Measurements from ENCODE around the gene FAM83E. TPM values are rescaled to one million over a fixed set of nuclear protein-coding genes. Genes with fewer than 3 reads are reported as not detected.

The FAM83E gene
- total and polyA plus RNA-seq, 10 of the 15 experiments (the other 5 are each of a cell fraction or from before 2014, with no cell fraction given), result 0.14 to 2.5 (median 0.33) TPM; not detected in 4

DNA sequence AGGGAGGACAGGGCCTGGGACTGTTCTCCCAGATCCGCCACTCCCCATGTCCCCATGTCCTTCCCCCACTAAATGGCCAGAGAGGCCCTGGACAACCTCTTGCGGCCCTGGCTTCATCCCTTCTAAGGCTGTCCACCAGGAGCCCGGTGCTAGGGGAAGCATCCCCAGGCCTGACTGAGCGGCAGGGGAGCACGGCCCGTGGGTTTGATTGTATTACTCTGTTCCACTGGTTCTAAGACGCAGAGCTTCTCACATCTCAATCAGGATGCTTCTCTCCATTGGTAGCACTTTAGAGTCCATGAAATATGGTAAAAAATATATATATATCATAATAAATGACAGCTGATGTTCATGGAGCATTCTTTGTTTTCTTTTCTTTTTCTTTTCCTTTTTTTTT lies 7.5 kb downstream of the FAM83E start:
- BruUV-seq (replicated peaks), result no TSS peak
- H3K36me3 ChIP-seq (ENCODE audit: control insufficient read depth in 2 of 2, insufficient read depth in 2 of 2, low read length in 1 of 2), result no peaks in the 10 kb centered on the region
- 80% methylated on average over 7 of the region's 7 CpGs for WGBS (ENCODE audit: insufficient coverage, insufficient replicate concordance, low lambda C conversion rate, missing lambda C conversion rate)
- in situ Hi-C loops (cut with MboI), result no loop called here
- CTCF ChIA-PET, result interaction anchor here (2.0 to 2.7 kb wide), 4 partner anchors 10 to 22 kb away, joined by 8 to 26 read pairs (median 16); no protein-coding TSS in a partner anchor
- H3K27me3 ChIP-seq (replicated peaks in 1 of 2; ENCODE audit: control insufficient read depth in 2 of 2, insufficient read depth in 2 of 2, low read length in 1 of 2), result no peaks in the 10 kb centered on the region
- no peak overlapping the region for H3K4me2 ChIP-seq (ENCODE audit: control insufficient read depth, insufficient read depth)
- H3K4me1 ChIP-seq (ENCODE audit: control insufficient read depth, insufficient read depth, low read length), result no peaks in the 10 kb centered on the region
- no peak for TF ChIP-seq SIN3A (IDR thresholded peaks at IDR 0.05; ENCODE audit: low read depth, low read length)
- no peak for TF ChIP-seq HCFC1 (IDR thresholded peaks at IDR 0.05; ENCODE audit: low read length)
- no peak for TF ChIP-seq TBL1XR1 (IDR thresholded peaks at IDR 0.05; ENCODE audit: low read depth, low read length)
- TF ChIP-seq, protein P1, sequence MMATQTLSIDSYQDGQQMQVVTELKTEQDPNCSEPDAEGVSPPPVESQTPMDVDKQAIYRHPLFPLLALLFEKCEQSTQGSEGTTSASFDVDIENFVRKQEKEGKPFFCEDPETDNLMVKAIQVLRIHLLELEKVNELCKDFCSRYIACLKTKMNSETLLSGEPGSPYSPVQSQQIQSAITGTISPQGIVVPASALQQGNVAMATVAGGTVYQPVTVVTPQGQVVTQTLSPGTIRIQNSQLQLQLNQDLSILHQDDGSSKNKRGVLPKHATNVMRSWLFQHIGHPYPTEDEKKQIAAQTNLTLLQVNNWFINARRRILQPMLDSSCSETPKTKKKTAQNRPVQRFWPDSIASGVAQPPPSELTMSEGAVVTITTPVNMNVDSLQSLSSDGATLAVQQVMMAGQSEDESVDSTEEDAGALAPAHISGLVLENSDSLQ (IDR thresholded peaks at IDR 0.05), result no peak
- TF ChIP-seq CHD4 (IDR thresholded peaks at IDR 0.05), result no peak
- TF ChIP-seq, protein P2, sequence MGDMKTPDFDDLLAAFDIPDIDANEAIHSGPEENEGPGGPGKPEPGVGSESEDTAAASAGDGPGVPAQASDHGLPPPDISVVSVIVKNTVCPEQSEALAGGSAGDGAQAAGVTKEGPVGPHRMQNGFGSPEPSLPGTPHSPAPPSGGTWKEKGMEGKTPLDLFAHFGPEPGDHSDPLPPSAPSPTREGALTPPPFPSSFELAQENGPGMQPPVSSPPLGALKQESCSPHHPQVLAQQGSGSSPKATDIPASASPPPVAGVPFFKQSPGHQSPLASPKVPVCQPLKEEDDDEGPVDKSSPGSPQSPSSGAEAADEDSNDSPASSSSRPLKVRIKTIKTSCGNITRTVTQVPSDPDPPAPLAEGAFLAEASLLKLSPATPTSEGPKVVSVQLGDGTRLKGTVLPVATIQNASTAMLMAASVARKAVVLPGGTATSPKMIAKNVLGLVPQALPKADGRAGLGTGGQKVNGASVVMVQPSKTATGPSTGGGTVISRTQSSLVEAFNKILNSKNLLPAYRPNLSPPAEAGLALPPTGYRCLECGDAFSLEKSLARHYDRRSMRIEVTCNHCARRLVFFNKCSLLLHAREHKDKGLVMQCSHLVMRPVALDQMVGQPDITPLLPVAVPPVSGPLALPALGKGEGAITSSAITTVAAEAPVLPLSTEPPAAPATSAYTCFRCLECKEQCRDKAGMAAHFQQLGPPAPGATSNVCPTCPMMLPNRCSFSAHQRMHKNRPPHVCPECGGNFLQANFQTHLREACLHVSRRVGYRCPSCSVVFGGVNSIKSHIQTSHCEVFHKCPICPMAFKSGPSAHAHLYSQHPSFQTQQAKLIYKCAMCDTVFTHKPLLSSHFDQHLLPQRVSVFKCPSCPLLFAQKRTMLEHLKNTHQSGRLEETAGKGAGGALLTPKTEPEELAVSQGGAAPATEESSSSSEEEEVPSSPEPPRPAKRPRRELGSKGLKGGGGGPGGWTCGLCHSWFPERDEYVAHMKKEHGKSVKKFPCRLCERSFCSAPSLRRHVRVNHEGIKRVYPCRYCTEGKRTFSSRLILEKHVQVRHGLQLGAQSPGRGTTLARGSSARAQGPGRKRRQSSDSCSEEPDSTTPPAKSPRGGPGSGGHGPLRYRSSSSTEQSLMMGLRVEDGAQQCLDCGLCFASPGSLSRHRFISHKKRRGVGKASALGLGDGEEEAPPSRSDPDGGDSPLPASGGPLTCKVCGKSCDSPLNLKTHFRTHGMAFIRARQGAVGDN (IDR thresholded peaks at IDR 0.05), result no peak
- TF ChIP-seq CREM (IDR thresholded peaks at IDR 0.05; ENCODE audit: low read depth), result no peak
- RAD21 ChIA-PET (ENCODE audit: unreplicated experiment), result interaction anchor here (1.0 kb wide), 1 partner anchor 23 kb away, joined by 3 read pairs; no protein-coding TSS in a partner anchor
- no peak for DNase-seq (ENCODE audit: low read depth, low spot score)
- intact Hi-C loops (cut with micrococcal nuclease; ENCODE audit: unreplicated experiment), result no loop called here
- no peak overlapping the region for H3K27ac ChIP-seq (ENCODE audit: control insufficient read depth, insufficient read depth)
- H3K9ac ChIP-seq (ENCODE audit: control insufficient read depth, insufficient read depth, low read length), result no peak overlapping the region
- H3K4me3 ChIP-seq, result no peak overlapping the region
- no peaks in the 10 kb centered on the region for H4K20me1 ChIP-seq (ENCODE audit: control insufficient read depth, insufficient read depth)
- POLR2A ChIA-PET, result no interaction called here
- FAIRE-seq, result no peak
- no peaks in the 10 kb centered on the region for H3K79me2 ChIP-seq (ENCODE audit: control insufficient read depth, insufficient read depth, low read length)
- no peak for ATAC-seq
- H2AFZ ChIP-seq (ENCODE audit: control insufficient read depth, low read depth, low read length), result no peak overlapping the region
- H3K9me3 ChIP-seq (replicated peaks; ENCODE audit: control insufficient read depth, insufficient read depth, low read length), result no peaks in the 10 kb centered on the region
- SMC1A ChIA-PET (ENCODE audit: uncharacterized antibody, unreplicated experiment), result no interaction called here

Data from GM12878 (cell line).